SK-N-SH (cell line): ENCODE data around the gene ZNF512B. TPM values are rescaled to one million over a fixed set of nuclear protein-coding genes. Genes with fewer than 3 reads are reported as not detected.

Source experiments
- CTCF ChIA-PET: fragments of 300-600, 350-600 bp; formaldehyde crosslinking; extraction: SDS; loops from one replicate; lab custom pipeline; 2021; lab: Yijun Ruan, JAX
- POLR2A ChIA-PET: fragments of 350-600 bp; sonication (Branson Sonifier 250); formaldehyde crosslinking; extraction: SDS; loops from one replicate; lab custom pipeline; 2020; ENCODE audit warnings: antibody characterized with exemption, inconsistent platforms; lab: Yijun Ruan, JAX
- DNase-seq: peaks from one replicate; pipeline ENCODE4 v3.0.0; 2012
- H2AFZ ChIP-seq: fragments of 200-600 bp; sonication (generic); 2 replicates; pipeline ENCODE4 v1.8.1; 2016; ENCODE audit warnings: antibody characterized with exemption, mild to moderate bottlenecking, low read depth
- H3F3A ChIP-seq: fragments of 200-600 bp; sonication (generic); replicated peaks from 2 replicates; pipeline ENCODE3; 2016; ENCODE audit warnings: antibody characterized with exemption, mild to moderate bottlenecking; ENCODE audit not compliant: insufficient read depth
- H3K27ac ChIP-seq, 2 experiments: fragments of 200-500 bp in 1 of 2; fragments of 200-600 bp in 1 of 2; sonication (Bioruptor generic) in 1 of 2; sonication (generic), shearing (Covaris generic) in 1 of 2; 2 replicates each; pipeline versions ENCODE4 v1.5.1 to v1.6.1; 2014 to 2016; ENCODE audit warnings: low read depth in 2 of 2, inconsistent platforms in 1 of 2, low read length in 1 of 2, mild to moderate bottlenecking in 1 of 2, mixed read lengths in 1 of 2
- H3K27me3 ChIP-seq: fragments of 200-600 bp; sonication (generic), shearing (Covaris generic); 2 replicates; pipeline ENCODE4 v1.6.1; 2016; ENCODE audit warnings: mixed run types; ENCODE audit not compliant: insufficient read depth
- H3K36me3 ChIP-seq, 2 experiments: fragments of 200-500 bp in 1 of 2; fragments of 200-600 bp in 1 of 2; sonication (Bioruptor generic) in 1 of 2; sonication (generic) in 1 of 2; replicated peaks in 1 of 2; 2 replicates each; pipeline versions ENCODE3 to v1.5.1; 2014 to 2016; ENCODE audit warnings: low read length in 1 of 2, mild to moderate bottlenecking in 1 of 2; ENCODE audit not compliant: insufficient read depth in 2 of 2, control insufficient read depth in 1 of 2
- H3K4me1 ChIP-seq, 2 experiments: fragments of 200-500 bp in 1 of 2; fragments of 200-600 bp in 1 of 2; sonication (Bioruptor generic) in 1 of 2; sonication (generic), shearing (Covaris generic) in 1 of 2; 2 replicates each; pipeline versions ENCODE4 v1.5.1 to v1.6.1; 2014 to 2016; ENCODE audit warnings: low read depth in 1 of 2, low read length in 1 of 2, mixed run types in 1 of 2; ENCODE audit not compliant: insufficient read depth in 2 of 2, control insufficient read depth in 1 of 2
- H3K4me2 ChIP-seq: fragments of 200-600 bp; sonication (generic), shearing (Covaris generic); 2 replicates; pipeline ENCODE4 v1.6.1; 2017; ENCODE audit warnings: mixed run types
- H3K4me3 ChIP-seq, 2 experiments: fragments of 200-500 bp in 1 of 2; fragments of 200-600 bp in 1 of 2; sonication (Bioruptor generic) in 1 of 2; sonication (generic), shearing (Covaris generic) in 1 of 2; 2 replicates each; pipeline versions ENCODE4 v1.5.1 to v1.8.1; 2014 to 2016; ENCODE audit warnings: low read depth in 2 of 2, inconsistent platforms in 1 of 2, low read length in 1 of 2, mild to moderate bottlenecking in 1 of 2, mixed read lengths in 1 of 2, moderate library complexity in 1 of 2
- H3K79me2 ChIP-seq: fragments of 200-600 bp; sonication (generic); 2 replicates; pipeline ENCODE4 v1.8.1; 2017; ENCODE audit warnings: mild to moderate bottlenecking; ENCODE audit not compliant: insufficient read depth
- H3K9ac ChIP-seq: fragments of 200-600 bp; sonication (generic); 2 replicates; pipeline ENCODE4 v1.6.1; 2017; ENCODE audit warnings: mixed run types
- H3K9me2 ChIP-seq: fragments of 200-600 bp; sonication (generic); 2 replicates; pipeline ENCODE4 v1.6.1; 2017; ENCODE audit warnings: mixed run types
- H3K9me3 ChIP-seq: fragments of 200-600 bp; sonication (generic); 2 replicates; pipeline ENCODE4 v1.6.1; 2017; ENCODE audit warnings: mixed run types, mild to moderate bottlenecking, moderate library complexity
- H4K20me1 ChIP-seq: fragments of 200-600 bp; sonication (generic); 2 replicates; pipeline ENCODE4 v1.6.1; 2017; ENCODE audit warnings: mild to moderate bottlenecking, mixed run types; ENCODE audit not compliant: insufficient read depth
- CHD2 ChIP-seq: fragments of 150-350 bp; IDR thresholded peaks from 2 replicates; pipeline ENCODE4 v1.6.1; 2018; ENCODE audit warnings: low read length; ENCODE audit not compliant: partially characterized antibody
- CTCF ChIP-seq: fragments of 200-600 bp; sonication (generic); IDR thresholded peaks from 2 replicates; pipeline ENCODE4 v1.6.1; 2017; ENCODE audit warnings: antibody characterized with exemption, mild to moderate bottlenecking, moderate library complexity
- EP300 ChIP-seq, 2 experiments: IDR thresholded peaks; 2 replicates each; pipeline versions ENCODE4 v1.4.0 to v1.6.1; 2012; ENCODE audit warnings: borderline replicate concordance in 1 of 2, low read depth in 1 of 2, low read length in 1 of 2
- FOSL2 ChIP-seq: IDR thresholded peaks from 2 replicates; pipeline ENCODE4 v1.4.0; 2012; ENCODE audit warnings: low read depth, mild to moderate bottlenecking, moderate library complexity, borderline replicate concordance
- FOXJ3 ChIP-seq: sonication (generic); formaldehyde crosslinking; IDR thresholded peaks from 2 replicates; pipeline ENCODE4 v1.5.1; 2020; ENCODE audit warnings: mild to moderate bottlenecking, missing genetic modification reagents
- GABPA ChIP-seq: IDR thresholded peaks from 2 replicates; pipeline ENCODE4 v1.4.0; 2012; ENCODE audit warnings: low read depth, mild to moderate bottlenecking
- GATA2 ChIP-seq: sonication (generic); formaldehyde crosslinking; IDR thresholded peaks from 2 replicates; pipeline ENCODE4 v1.5.0; 2020; ENCODE audit warnings: mild to moderate bottlenecking, missing genetic modification reagents
- IRF3 ChIP-seq: fragments of 150-350 bp; IDR thresholded peaks from 2 replicates; pipeline ENCODE4 v1.6.1; 2016; ENCODE audit warnings: mild to moderate bottlenecking, low read depth, low read length
- MEF2A ChIP-seq: IDR thresholded peaks from 2 replicates; pipeline ENCODE4 v1.4.0; 2012; ENCODE audit warnings: low read depth, borderline replicate concordance
- MXI1 ChIP-seq: IDR thresholded peaks from 2 replicates; pipeline ENCODE4 v1.6.1; 2012; ENCODE audit warnings: mild to moderate bottlenecking, low read depth, low read length, improper control_type of control experiment
- PBX3 ChIP-seq: IDR thresholded peaks from 2 replicates; pipeline ENCODE4; 2012
- RAD21 ChIP-seq: IDR thresholded peaks from 2 replicates; pipeline ENCODE4 v1.6.1; 2012; ENCODE audit warnings: mild to moderate bottlenecking, low read length
- RCOR1 ChIP-seq: fragments of 150-350 bp; IDR thresholded peaks from 2 replicates; pipeline ENCODE4 v1.6.1; 2017; ENCODE audit warnings: antibody characterized with exemption, low read length
- REST ChIP-seq: IDR thresholded peaks from 2 replicates; pipeline ENCODE4 v1.6.1; 2012; ENCODE audit warnings: mild to moderate bottlenecking, low read depth, low read length, moderate library complexity
- RXRA ChIP-seq: IDR thresholded peaks from 2 replicates; pipeline ENCODE4 v1.4.0; 2012; ENCODE audit warnings: low read depth, mild to moderate bottlenecking, borderline replicate concordance
- SMC3 ChIP-seq: IDR thresholded peaks from 2 replicates; pipeline ENCODE4 v1.6.1; 2012; ENCODE audit warnings: low read depth, low read length, improper control_type of control experiment
- TAF1 ChIP-seq: IDR thresholded peaks from 2 replicates; pipeline ENCODE4 v1.6.1; 2012; ENCODE audit warnings: low read depth, mild to moderate bottlenecking, low read length, moderate library complexity, borderline replicate concordance
- USF1 ChIP-seq: IDR thresholded peaks from 2 replicates; pipeline ENCODE4 v1.4.0; 2012; ENCODE audit warnings: low read depth, borderline replicate concordance
- USF2 ChIP-seq: fragments of 150-350 bp; IDR thresholded peaks from 2 replicates; pipeline ENCODE4 v1.6.1; 2017; ENCODE audit warnings: antibody characterized with exemption, low read length, low read depth, borderline replicate concordance
- ZBTB33 ChIP-seq: IDR thresholded peaks from 2 replicates; pipeline ENCODE4 v1.4.0; 2012; ENCODE audit warnings: low read depth, borderline replicate concordance
- WGBS: methylation state at CpG from one replicate; pipeline ENCODE4 v1.1.6; 2017; ENCODE audit warnings: low lambda C conversion rate; 5-methylcytosine and 5-hydroxymethylcytosine counted together
- polyA plus RNA-seq, 3 experiments: library from polyadenylated mRNA; depleted of rRNA; stranded (reverse); fragments of >200 nt; gene quantifications; 2 replicates each; pipeline ENCODE4 v1.2.3, GENCODE V29; 2012

ZNF512B gene
- polyA plus RNA-seq, 1 of the 3 experiments (the other 2 are of a cell fraction), result 11.8 TPM

- Histone ChIP-seq H3K79me2 (peaks cover 10% of the 10 kb centered on the region; the same call in 1 of the 2 replicates), H4K20me1 (peaks cover 5% of the 10 kb centered on the region; the same call in 1 of the 2 replicates), H3K9me2 (no peaks in the 10 kb centered on the region), H2AFZ (no peak overlapping the region), H3K4me3 (no peak overlapping the region), H3K27ac (no peak overlapping the region), H3K9me3 (no peaks in the 10 kb centered on the region), H3F3A (no peaks in the 10 kb centered on the region), H3K4me1 (no peaks in the 10 kb centered on the region), H3K4me2 (no peak overlapping the region), H3K27me3 (no peaks in the 10 kb centered on the region), H3K9ac (no peak overlapping the region), H3K36me3 (peaks cover 31 to 53% of the 10 kb centered on the region in 2 experiments)
- 92% methylated on average over 6 of the region's 11 CpGs for WGBS
- TF ChIP-seq EP300 (IDR thresholded peaks at IDR 0.05; ENCODE audit: borderline replicate concordance in 1 of 2, low read depth in 1 of 2, low read length in 1 of 2) (no peak), GABPA (no peak), USF1 (no peak), ZBTB33 (no peak), SMC3 (no peak), TAF1 (no peak), MEF2A (no peak), GATA2 (CRISPR knock-in tag) (no peak), CTCF (no peak), RXRA (no peak), REST (no peak), RCOR1 (no peak), USF2 (no peak), FOSL2 (no peak), MXI1 (no peak), IRF3 (no peak), RAD21 (no peak), FOXJ3 (CRISPR knock-in tag) (no peak), CHD2 (no peak), PBX3 (no peak)
- POLR2A ChIA-PET, result no interaction called here
- DNase-seq, result no peak
- CTCF ChIA-PET, result interaction anchor here (1.7 kb wide), 1 partner anchor 37 kb away, joined by 5 read pairs; no protein-coding TSS in a partner anchor
Observed at GRCh38 chr20:64001607-64002011, 31.9 kb upstream of the ZNF512B start.
